Tibial nerve (tissue), 4 donors: ENCODE measurements around the gene KLRF1. TPM values are rescaled to one million over a fixed set of nuclear protein-coding genes. Genes with fewer than 3 reads are reported as not detected.

Experiments
- DNase-seq, 2 donors: peaks; one replicate each; pipeline ENCODE4 v3.0.0-alpha.2; 2019; ENCODE audit warnings: low spot score in 2 of 2
- H3K27ac ChIP-seq, 4 donors: fragments of 200-600 bp; sonication (generic) in 3 of 4; one replicate each; pipeline ENCODE4 v1.5.1; 2017 to 2019; ENCODE audit warnings: mild to moderate bottlenecking in 1 of 4
- H3K27me3 ChIP-seq, 2 donors: fragments of 200-600 bp; sonication (generic) in 1 of 2; one replicate each; pipeline versions ENCODE4 v1.5.1 to v1.6.0; 2017 to 2019
- H3K36me3 ChIP-seq, 3 donors: fragments of 200-600 bp; sonication (generic); one replicate each; pipeline ENCODE4 v1.5.1; 2018 to 2019
- H3K4me1 ChIP-seq, 4 donors: fragments of 200-600 bp; sonication (generic) in 3 of 4; one replicate each; pipeline ENCODE4 v1.5.1; 2017 to 2019
- H3K4me3 ChIP-seq, 4 donors: fragments of 200-600 bp; sonication (generic) in 3 of 4; one replicate each; pipeline ENCODE4 v1.5.1; 2017 to 2019; ENCODE audit warnings: mild to moderate bottlenecking in 1 of 4, moderate library complexity in 1 of 4
- H3K9me3 ChIP-seq, 4 donors: fragments of 200-600 bp; sonication (generic) in 3 of 4; one replicate each; pipeline ENCODE4 v1.5.1; 2017 to 2019
- CTCF ChIP-seq, 5 experiments: fragments of 200-600 bp in 3 of 5; fragments of 450-650 bp in 2 of 5; sonication (generic) in 3 of 5; IDR thresholded peaks; one replicate each; pipeline ENCODE4 v1.5.1; 2016 to 2019; ENCODE audit warnings: antibody characterized with exemption in 5 of 5, mild to moderate bottlenecking in 3 of 5, moderate library complexity in 2 of 5
- EP300 ChIP-seq, 2 donors: sonication (generic); formaldehyde crosslinking; IDR thresholded peaks; one replicate each; pipeline ENCODE4 v1.6.1; 2017; ENCODE audit warnings: antibody characterized with exemption in 2 of 2, mild to moderate bottlenecking in 1 of 2
- POLR2A ChIP-seq, 2 donors: fragments of 450-650 bp; IDR thresholded peaks; one replicate each; pipeline ENCODE4 v1.6.1; 2017; ENCODE audit warnings: antibody characterized with exemption in 2 of 2, mild to moderate bottlenecking in 2 of 2, moderate library complexity in 2 of 2
- WGBS, 2 donors: methylation state at CpG; one replicate each; pipeline ENCODE4 v1.1.5; 2018; 5-methylcytosine and 5-hydroxymethylcytosine counted together
- total RNA-seq, 4 donors: library from RNA; depleted of rRNA; stranded (reverse); fragments of >200 nt; gene quantifications; one replicate each; pipeline ENCODE4 v1.1.0, GENCODE V29; 2016

KLRF1 gene
- total RNA-seq, 4 donors from 2014 or later = 0.78 to 1.7 TPM; not detected in 2

GRCh38 chr12:9784816-9785215 is 42.5 kb upstream of the KLRF1 start:
- H3K27me3 ChIP-seq = no peaks in the 10 kb centered on the region
- DNase-seq = no peak
- TF ChIP-seq POLR2A (IDR thresholded peaks at IDR 0.05) (no peak), EP300 (IDR thresholded peaks at IDR 0.05) (no peak), CTCF (IDR thresholded peaks at IDR 0.05) (no peak)
- no peak overlapping the region for H3K4me3 ChIP-seq
- no peaks in the 10 kb centered on the region for H3K9me3 ChIP-seq
- H3K27ac ChIP-seq = no peak overlapping the region
- H3K4me1 ChIP-seq = no peaks in the 10 kb centered on the region
- WGBS, 2 donors = 70 to 71% methylated on average over 3 of the region's 3 CpGs
- no peaks in the 10 kb centered on the region for H3K36me3 ChIP-seq

- H3K4me1 ChIP-seq = no peaks in the 10 kb centered on the region
- no peaks in the 10 kb centered on the region for H3K27me3 ChIP-seq
- peaks cover 0 to 6% (median 0%) of the 10 kb centered on the region in 4 donors for H3K9me3 ChIP-seq
- no peak for DNase-seq
- H3K36me3 ChIP-seq = no peaks in the 10 kb centered on the region
- H3K27ac ChIP-seq = no peak overlapping the region
- no peak overlapping the region for H3K4me3 ChIP-seq
- WGBS, 2 donors = 76% methylated on average over 6 of the region's 6 CpGs
- TF ChIP-seq EP300 (IDR thresholded peaks at IDR 0.05) = no peak
- no peak for TF ChIP-seq CTCF (IDR thresholded peaks at IDR 0.05)
- TF ChIP-seq POLR2A (IDR thresholded peaks at IDR 0.05) = no peak
These were observed 40.3 kb upstream of the KLRF1 start for GRCh38 chr12:9786726-9787717.

DNA sequence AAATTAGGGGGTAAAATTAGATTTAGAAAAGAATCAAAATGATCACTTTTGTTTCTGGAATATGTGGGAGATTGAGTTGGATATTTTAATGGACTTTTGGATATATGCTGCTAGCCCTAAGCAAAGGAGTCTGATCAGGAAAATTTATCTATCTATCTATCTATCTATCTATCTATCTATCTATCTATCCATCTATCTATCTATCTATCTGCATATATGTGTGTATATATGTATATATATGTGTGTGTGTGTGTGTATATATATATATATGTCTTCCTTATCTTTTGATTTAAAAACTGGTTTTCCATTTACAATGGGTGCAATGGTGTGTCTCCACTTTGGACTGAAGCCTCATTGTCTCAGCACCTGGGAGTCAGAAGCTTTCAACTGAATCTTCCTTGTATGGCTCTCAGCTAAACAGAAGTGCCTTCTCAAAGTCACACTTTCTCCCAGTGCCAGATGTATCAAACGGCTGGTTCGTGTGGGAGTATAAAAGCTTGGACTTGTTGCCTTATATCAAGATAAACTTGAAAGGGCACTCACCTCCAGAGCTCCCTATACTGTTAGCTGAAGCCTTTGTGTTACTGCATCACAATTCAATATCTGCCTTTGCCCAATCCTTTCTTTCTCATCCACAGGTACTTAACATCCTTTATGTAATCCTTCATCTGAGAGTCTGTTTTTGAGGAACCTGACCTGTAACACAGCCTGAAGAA is 34.9 kb upstream of the KLRF1 start:
- DNase-seq = no peak
- Histone ChIP-seq H3K27ac (no peak overlapping the region), H3K36me3 (no peaks in the 10 kb centered on the region), H3K4me1 (peaks cover 0 to 4% (median 2%) of the 10 kb centered on the region in 4 donors), H3K27me3 (no peaks in the 10 kb centered on the region), H3K4me3 (no peak overlapping the region), H3K9me3 (peaks cover 0 to 6% (median 0%) of the 10 kb centered on the region in 4 donors)
- TF ChIP-seq POLR2A (IDR thresholded peaks at IDR 0.05) (no peak), EP300 (IDR thresholded peaks at IDR 0.05) (no peak), CTCF (IDR thresholded peaks at IDR 0.05) (no peak)
- WGBS, 2 donors = 33 to 36% methylated on average over 2 of the region's 2 CpGs

DNA sequence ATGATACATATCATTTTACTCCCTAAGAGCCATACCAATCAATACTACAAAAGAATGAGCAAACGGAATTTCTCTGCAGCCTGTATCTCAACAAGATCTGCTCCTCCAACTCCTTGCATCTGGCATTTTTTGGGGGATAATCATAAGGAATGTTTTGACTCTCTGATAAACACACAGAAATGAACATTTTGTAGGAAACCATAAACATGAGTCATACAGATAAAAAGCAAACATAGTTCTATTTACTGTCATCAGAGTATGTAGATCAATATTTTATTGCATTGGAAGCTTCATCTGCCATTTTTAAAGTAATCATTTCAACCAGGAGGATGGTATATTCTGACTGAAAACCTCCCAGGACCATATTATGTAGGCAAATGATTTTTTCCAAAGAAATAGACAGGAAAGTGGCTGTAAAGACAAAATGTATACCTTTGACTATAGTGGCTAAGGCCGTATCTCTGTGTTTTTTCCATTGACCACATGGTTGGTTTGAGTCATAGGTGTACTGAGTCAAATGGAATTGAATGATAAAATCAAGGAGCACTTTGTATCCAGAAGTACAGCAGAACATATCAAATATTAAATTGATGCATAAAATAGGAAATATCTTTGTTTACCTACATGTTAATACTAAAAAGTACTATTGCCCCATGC is 34.2 kb upstream of the KLRF1 start:
- no peak overlapping the region for H3K27ac ChIP-seq
- no peaks in the 10 kb centered on the region for H3K36me3 ChIP-seq
- peaks cover 0 to 12% (median 4%) of the 10 kb centered on the region in 4 donors for H3K4me1 ChIP-seq
- WGBS, 2 donors = 87 to 92% methylated on average over 2 of the region's 2 CpGs
- peaks cover 0 to 6% (median 0%) of the 10 kb centered on the region in 4 donors for H3K9me3 ChIP-seq
- TF ChIP-seq CTCF (IDR thresholded peaks at IDR 0.05) (no peak), POLR2A (IDR thresholded peaks at IDR 0.05) (no peak), EP300 (IDR thresholded peaks at IDR 0.05) (no peak)
- DNase-seq = no peak
- H3K27me3 ChIP-seq = no peaks in the 10 kb centered on the region
- H3K4me3 ChIP-seq = no peak overlapping the region
